ENCODE results near the gene SMG9.
"Not testable (repeated sequence)": the region's sequence is repeated elsewhere in the genome, so short reads cannot be mapped to it uniquely, and the experiment has no call there.

Gene SMG9

DNA sequence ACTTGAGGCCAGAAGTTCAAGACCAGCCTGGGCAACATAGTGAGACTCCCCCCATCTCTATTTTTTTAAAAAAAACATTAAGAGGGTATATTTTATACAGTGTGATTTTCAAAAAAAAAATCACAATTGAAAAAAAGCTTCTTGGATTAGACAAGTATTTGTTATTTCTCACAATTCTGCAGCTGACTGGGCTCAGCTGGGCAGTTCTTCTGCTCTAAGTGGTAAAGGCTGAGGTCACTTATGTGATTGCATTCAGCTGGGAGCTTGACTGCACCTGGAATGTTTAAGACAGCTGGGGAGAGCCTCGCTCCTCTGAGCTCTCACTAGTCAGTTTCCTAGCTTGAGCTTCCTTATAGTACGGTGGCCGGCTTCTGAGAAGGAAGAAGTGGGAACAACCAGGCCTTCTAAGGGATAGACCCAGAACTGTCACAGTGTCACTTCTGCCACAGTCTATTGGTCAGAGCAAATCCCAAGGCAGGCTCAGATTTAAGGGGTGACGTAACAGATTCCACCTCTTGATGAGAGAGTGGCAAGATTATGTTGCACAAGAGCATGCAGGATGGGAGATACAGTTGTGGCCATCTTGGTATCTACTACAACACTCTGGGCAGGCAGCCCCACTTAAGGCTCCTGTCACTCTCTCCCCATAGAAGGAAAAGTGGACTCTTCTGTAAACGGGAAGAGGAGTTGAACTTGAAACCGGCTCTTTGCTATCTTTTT lies 58.6 kb downstream of the SMG9 start:
- in situ Hi-C loops (cut with MboI; ENCODE audit: low sequenced_read_pairs): no loop called here

DNA sequence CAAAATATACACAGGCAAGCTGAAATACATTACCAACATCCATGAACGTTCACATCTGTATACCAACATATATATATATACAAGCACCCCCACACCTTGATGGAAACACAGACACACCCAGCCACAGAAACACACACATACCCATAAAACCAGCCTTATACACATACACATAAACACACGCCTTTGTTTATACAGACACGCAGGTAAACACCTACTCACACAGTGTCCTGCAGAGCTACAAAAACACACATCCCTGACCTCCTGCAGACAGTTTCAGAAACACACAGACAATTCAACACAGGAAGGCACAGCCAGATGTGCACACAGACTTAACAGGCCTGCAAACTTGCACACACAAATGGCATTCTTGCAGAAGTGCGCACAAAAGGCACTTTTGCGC lies 60.2 kb downstream of the SMG9 start:
- in situ Hi-C loops (cut with MboI; ENCODE audit: low sequenced_read_pairs): no loop called here

DNA sequence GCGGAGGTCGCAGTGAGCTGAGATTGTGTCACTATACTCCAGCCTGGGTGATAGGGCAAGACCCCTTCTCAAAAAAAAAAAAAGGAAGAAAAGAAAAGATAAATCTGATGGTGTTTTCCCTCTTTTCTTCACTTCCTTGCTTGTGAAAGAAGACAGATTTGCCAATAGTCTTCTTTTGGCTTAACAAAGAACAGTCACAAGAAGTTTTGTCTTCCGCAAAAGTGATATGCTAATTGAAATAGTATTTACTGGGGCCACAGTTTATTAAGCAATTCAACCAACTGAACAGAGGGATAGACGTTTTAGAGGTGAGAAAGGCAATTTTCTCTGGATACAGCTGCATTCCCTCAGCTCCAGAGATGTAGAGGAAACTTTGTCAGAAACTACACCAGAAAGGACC lies 61.9 kb downstream of the SMG9 start:
- in situ Hi-C loops (cut with MboI; ENCODE audit: low sequenced_read_pairs): no loop called here

DNA sequence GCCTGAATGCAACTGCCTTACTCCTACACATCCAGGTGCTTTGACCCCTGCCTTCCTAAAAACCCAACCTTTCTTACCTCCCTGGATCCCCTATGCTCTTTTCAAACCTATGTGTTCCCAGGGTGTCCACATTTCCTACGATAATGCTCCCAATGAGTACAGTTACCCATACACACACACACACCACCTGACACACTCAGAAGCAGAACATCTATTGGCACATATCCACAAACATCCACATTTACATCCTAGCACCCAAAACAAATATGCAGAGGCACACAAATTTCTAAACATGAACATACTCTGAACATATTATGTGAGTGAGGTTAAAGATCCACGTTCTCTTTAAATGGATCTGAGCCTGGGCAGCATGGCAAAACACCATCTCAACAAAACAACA lies 62.4 kb downstream of the SMG9 start:
- in situ Hi-C loops (cut with MboI; ENCODE audit: low sequenced_read_pairs): no loop called here

DNA sequence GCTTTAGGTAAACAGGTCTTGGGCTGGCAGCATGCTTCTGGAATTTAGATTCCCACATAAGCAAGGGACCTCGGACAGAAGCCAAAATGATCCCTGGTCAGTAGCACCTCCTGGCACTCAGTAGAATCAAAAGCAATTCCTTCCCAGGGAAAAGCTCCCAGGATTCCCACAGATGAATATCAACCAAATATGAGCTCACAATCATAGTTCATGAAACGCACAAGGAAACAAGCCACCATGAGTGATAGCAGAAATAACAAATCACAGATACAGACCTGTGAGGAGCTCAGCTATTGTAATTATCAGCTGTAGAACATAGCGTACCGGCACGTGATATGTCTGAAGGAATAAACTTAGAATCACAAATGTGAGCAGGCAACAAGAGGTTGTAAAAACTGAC lies 63.0 kb downstream of the SMG9 start:
- in situ Hi-C loops (cut with MboI; ENCODE audit: low sequenced_read_pairs): no loop called here

DNA sequence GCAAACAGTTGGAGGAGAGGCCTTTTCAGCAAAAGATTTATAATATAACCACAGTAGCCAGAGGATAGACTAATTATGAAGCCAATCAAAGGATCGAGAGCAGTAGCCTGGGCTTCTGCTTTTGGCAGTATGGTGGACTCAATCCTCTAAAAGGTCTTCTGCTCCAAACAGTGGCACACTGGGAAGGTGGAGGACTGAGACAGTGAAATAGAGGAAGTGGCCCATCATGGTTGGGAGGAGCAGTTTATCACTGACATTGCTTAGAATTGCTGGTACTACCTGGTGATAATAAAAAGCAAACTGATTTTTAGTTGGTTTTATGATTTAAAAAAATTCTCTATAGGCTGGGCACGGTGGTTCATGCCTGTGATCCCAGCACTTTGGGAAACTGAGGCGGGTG lies 63.9 kb downstream of the SMG9 start:
- in situ Hi-C loops (cut with MboI; ENCODE audit: low sequenced_read_pairs): no loop called here

DNA sequence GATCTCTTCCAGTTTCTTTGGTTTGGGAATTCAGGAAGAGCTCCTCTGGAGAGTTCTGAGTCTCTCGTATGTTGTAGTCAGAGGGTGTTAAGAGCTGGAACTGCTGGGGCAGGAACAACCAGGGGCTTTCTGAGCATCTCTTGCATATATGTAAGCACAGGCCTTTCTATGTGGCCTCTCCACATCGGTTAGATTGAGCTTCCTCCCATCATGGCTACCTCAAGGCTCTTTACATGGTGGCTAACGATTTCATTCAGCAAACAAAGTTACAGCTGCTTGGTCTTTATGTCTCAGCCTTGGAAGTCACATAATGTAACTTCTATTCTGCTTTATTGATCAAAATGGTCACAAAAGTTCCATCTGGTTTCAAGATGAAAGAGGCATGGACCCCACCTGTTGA lies 64.3 kb downstream of the SMG9 start:
- in situ Hi-C loops (cut with MboI; ENCODE audit: low sequenced_read_pairs): no loop called here

DNA sequence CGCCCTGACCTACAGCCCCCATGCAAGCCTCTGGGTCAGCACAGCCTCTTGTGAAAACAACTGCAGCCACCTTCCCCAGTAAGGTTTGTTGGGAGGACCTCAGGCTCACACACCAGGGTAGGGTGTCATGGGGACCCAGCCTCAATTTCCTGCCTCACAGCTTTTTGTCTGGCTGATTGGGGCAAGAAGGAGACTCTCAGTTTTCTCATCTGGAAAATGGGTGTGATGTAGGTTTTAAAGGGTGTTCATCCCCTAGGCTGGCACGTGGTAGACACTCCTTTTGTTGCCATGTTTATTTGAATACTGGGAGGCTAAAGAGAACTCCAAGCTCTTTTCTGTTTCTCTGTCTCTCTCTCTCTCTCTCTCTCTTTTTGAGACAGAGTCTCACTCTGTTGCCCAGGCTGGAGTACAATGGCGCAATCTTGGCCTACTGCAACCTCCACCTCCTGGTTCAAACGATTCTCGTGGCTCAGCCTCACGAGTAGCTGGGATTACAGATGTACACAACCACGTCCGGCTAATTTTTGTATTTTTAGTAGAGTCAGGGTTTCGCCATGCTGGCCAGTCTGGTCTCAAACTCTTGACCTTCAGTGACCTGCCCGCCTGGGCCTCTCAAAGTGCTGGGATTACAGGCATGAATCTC lies 66.6 kb downstream of the SMG9 start:
- in situ Hi-C loops (cut with MboI; ENCODE audit: low sequenced_read_pairs): no loop called here

DNA sequence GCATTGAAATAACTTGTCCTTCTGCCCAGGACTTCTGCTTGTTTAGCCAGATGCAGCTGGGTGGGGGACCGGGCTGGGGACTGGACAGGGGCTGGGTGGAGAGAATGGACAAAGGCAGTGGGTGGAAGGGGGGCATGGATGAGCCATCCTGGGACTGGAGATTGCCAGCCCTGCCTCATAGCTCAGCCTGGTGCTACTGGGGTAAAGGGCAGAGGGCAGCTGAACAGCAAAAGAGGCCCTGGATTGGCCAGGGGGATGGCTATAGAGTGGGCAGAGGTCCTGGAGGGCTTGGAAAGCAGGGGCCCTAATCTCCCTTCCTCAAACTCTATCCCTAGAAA lies 67.1 kb downstream of the SMG9 start:
- in situ Hi-C loops (cut with MboI; ENCODE audit: low sequenced_read_pairs): no loop called here

DNA sequence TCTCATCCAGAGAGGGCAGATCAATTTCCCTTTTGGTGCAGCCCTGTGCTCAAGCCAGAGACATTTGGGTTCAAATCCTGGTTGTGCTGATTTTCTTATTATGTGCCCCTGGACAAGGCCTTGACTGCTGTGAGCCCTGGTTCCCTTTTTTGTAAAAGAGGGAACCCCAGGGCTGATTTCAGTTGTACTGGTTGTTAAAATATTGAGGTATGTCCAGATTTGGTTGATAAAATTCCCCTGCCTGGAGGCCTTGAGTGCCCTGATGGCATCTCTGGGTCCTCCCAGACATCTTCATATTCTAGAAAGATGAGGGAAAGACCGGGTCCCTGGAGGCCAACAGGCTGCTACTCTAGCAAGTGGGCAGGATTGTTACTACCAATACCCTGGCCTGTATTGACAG lies 70.4 kb downstream of the SMG9 start:
- in situ Hi-C loops (cut with MboI; ENCODE audit: low sequenced_read_pairs): no loop called here

DNA sequence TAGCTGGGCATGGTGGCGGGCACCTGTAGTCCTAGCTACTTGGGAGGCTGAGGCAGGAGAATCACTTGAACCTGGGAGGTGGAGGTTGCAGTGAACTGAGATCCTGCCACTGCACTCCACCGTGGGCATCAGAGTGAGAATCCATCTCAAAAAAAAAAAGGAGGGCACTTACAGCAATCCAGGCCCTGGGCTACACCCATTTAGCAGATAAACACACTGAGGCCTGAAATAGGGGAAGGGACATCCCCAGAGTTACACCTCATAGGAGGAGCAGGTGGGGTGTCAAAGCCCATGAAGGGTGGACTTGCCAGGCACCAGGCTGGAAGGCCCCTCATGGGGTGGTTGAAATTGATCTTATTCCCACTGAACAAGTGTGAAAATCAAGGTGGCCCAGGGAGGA lies 70.9 kb downstream of the SMG9 start:
- in situ Hi-C loops (cut with MboI; ENCODE audit: low sequenced_read_pairs): no loop called here

DNA sequence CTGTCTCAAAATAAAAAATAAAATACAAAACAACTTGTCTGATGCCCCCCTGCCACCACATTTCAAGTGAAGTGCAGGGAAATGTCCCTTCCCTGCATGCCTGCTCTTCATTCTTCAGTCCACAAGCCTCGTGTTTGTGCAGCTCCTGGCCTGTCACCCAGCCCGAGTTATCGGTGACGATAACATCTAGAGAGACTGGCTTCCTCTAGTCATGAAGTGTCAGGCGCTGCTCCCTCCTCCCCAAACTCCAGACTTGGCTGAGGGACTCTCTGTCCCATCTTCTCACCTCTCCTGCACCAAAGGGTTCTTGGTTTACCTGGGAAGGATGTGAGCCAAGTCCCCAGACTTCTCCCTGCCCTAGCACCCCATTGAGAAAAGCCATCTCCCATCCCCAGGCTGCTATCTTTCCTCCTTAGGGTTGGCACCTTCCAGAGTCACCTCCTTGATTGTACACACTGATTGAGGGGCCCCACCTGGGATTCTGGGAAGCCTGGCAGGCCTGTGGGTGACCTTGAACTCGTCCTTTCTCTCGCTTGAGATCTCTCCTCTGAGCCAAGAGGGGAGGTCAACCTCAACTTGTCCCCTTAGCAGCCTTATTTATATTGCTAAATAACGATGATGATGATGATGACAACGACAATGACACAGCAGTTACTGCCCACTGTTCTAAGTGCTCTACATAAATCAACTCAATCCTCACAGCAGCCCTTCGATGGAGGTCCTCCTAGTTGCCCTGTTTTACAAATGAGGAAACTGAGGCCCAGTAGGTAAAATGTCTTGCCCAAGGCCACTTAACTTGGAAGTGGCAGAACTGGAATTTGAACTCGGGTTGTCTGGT lies 71.7 kb downstream of the SMG9 start:
- in situ Hi-C loops (cut with MboI; ENCODE audit: low sequenced_read_pairs): no loop called here

DNA sequence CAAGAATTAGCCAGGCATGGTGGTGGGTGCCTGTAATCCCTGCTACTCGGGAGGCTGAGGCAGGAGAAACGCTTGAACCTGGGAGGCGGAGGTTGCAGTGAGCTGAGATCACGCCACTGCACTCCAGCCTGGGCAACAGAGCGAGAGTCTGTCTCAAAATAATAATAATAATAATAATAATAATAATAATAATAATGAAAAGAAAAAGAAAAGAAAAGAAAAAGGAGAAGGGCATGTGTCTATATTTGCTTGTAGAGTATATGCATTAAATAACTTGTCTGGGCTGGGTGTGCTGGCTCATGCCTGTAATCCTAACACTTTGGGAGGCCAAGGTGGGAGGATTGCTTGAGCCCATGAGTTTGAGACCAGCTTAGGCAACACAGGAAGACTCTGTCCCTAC lies 72.5 kb downstream of the SMG9 start:
- in situ Hi-C loops (cut with MboI; ENCODE audit: low sequenced_read_pairs): not testable (repeated sequence)

DNA sequence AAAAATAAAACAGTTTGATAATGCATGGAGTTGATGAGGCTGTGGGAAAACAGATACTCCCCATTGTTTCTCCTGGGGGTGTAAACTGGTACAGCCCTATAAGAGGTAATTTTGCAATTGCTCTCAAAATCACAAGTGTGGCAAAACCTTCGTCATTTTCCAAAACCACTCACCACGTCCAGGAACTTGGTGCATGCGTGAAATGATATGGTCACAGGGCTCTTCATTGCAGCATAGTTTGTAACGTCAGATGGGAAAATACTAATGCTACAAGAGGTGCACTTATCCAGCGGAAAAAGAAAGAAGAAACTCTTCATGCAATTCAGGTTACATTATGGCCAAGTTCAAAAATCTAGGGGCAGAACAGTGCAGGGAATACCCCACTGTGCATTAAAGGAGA lies 72.9 kb downstream of the SMG9 start:
- in situ Hi-C loops (cut with MboI; ENCODE audit: low sequenced_read_pairs): no loop called here

DNA sequence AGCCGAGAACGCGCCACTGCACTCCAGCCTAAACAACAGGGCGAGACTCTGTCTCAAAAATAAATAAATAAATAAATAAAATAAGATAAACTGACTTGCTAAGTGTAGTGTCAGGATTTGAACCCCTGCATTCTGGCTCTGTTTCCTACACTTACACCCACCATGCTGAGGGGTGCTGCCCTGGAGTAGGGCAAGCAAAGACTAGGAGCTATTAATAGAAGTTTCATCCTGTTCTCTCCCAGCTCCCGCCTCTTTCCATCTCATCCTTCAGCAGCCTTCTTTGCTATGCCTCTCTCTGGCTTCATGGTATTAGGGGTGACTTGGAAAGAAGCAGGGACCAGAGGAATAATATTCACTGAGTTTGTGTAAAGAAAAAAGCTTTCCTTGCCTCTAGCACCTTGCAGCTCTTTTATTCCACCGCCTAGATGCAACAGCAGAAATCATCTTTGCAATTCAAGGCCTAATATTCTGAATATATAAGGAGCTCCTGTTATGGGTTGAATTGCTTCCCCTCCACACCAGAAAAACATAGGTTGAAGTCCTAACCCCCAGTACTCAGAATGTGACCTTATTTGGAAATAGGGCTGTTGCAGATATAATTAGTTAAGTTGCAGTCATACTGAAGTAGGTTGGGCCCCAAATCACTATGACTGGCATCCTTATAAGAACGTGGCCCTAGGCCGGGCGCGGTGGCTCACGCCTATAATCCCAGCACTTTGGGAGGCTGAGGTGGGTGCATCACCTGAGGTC lies 76.1 kb downstream of the SMG9 start:
- in situ Hi-C loops (cut with MboI; ENCODE audit: low sequenced_read_pairs): no loop called here
